K562 (cell line): ENCODE data around the gene COX18. TPM values are rescaled to one million over a fixed set of nuclear protein-coding genes. Genes with fewer than 3 reads are reported as not detected.

Source experiments
- BRD4 ChIP-seq: fragments of 200-600 bp; sonication (generic); IDR thresholded peaks from 2 replicates; pipeline ENCODE4 v1.6.1; 2017; ENCODE audit warnings: inconsistent platforms
- BRF2 ChIP-seq: IDR thresholded peaks from 3 replicates; pipeline ENCODE4 v1.6.1; 2011; ENCODE audit warnings: borderline replicate concordance, mild to moderate bottlenecking; ENCODE audit not compliant: insufficient read length, insufficient read depth
- DDX20 ChIP-seq: fragments of 450-650 bp; IDR thresholded peaks from 2 replicates; pipeline ENCODE4 v1.6.1; 2016; ENCODE audit warnings: missing genetic modification characterization, low read depth, mild to moderate bottlenecking, missing compliant biosample characterization, moderate library complexity
- FOSL1 ChIP-seq: fragments of 200-800 bp; sonication (Bioruptor generic); conservative IDR thresholded peaks from 2 replicates; pipeline ENCODE4 v1.6.1; 2016; ENCODE audit warnings: missing genetic modification characterization, missing compliant biosample characterization
- FOXM1 ChIP-seq, 2 experiments: fragments of 450-650 bp in 1 of 2; sonication (generic) in 1 of 2; formaldehyde crosslinking in 1 of 2; IDR thresholded peaks; 2 replicates each; pipeline versions ENCODE4 v1.6.1 to v1.9.0; 2017 to 2022; ENCODE audit warnings: low read depth in 2 of 2, mild to moderate bottlenecking in 2 of 2, missing genetic modification reagents in 1 of 2, moderate library complexity in 1 of 2
- FUS ChIP-seq: fragments of 200-400 bp; formaldehyde crosslinking; optimal IDR thresholded peaks from 2 replicates; pipeline ENCODE3; 2017; ENCODE audit warnings: low read depth, low read length
- KLF10 ChIP-seq: fragments of 250-450 bp; sonication (Bioruptor Pico); IDR thresholded peaks from 2 replicates; pipeline ENCODE4 v1.6.1; 2021; ENCODE audit warnings: matching md5 sums
- KLF16 ChIP-seq: IDR thresholded peaks from 2 replicates; pipeline ENCODE4 v1.6.1; 2016; ENCODE audit warnings: antibody characterized with exemption
- MAX ChIP-seq: sonication (generic); formaldehyde crosslinking; IDR thresholded peaks from 2 replicates; pipeline ENCODE4 v1.9.0; 2022; ENCODE audit warnings: mild to moderate bottlenecking, missing genetic modification reagents
- NFIX ChIP-seq: fragments of 250-450 bp; sonication (Bioruptor Pico); IDR thresholded peaks from 2 replicates; pipeline ENCODE4 v1.4.0; 2020; ENCODE audit warnings: low read depth, mild to moderate bottlenecking, moderate library complexity
- POLR2AphosphoS2 ChIP-seq: IDR thresholded peaks from 2 replicates; pipeline ENCODE4 v1.6.1; 2012; ENCODE audit warnings: low read length, improper control_type of control experiment
- PTBP1 ChIP-seq: fragments of 200-400 bp; formaldehyde crosslinking; IDR thresholded peaks from 2 replicates; pipeline ENCODE4 v1.6.1; 2017; ENCODE audit warnings: low read depth, low read length
- RCOR1 ChIP-seq, 2 experiments: IDR thresholded peaks; 2 replicates each; pipeline ENCODE4 v1.6.1; 2012; ENCODE audit warnings: low read depth in 2 of 2, low read length in 2 of 2, borderline replicate concordance in 1 of 2, improper control_type of control experiment in 1 of 2
- SAP30 ChIP-seq: fragments of 200-600 bp; sonication (generic); IDR thresholded peaks from 2 replicates; pipeline ENCODE4 v1.6.1; 2012; ENCODE audit warnings: borderline replicate concordance, low read depth, mild to moderate bottlenecking, moderate library complexity, low read length, control low read depth, inconsistent platforms; ENCODE audit not compliant: insufficient read depth, poor library complexity, severe bottlenecking
- SIRT6 ChIP-seq: IDR thresholded peaks from one replicate; pipeline ENCODE4 v1.6.1; 2012; ENCODE audit warnings: low read depth, mild to moderate bottlenecking, control low read depth, inconsistent platforms, low read length, moderate library complexity
- SMARCA5 ChIP-seq: fragments of 450-650 bp; IDR thresholded peaks from 2 replicates; pipeline ENCODE4 v1.6.1; 2016
- TAF15 ChIP-seq: fragments of 200-400 bp; formaldehyde crosslinking; IDR thresholded peaks from 2 replicates; pipeline ENCODE4 v1.6.1; 2017; ENCODE audit warnings: mild to moderate bottlenecking, low read depth, low read length, moderate library complexity
- TEAD2 ChIP-seq: fragments of 450-650 bp; IDR thresholded peaks from 2 replicates; pipeline ENCODE4 v1.6.1; 2016; ENCODE audit warnings: missing genetic modification characterization, control low read depth, missing compliant biosample characterization
- USF2 ChIP-seq: sonication (generic); formaldehyde crosslinking; IDR thresholded peaks from 2 replicates; pipeline ENCODE4 v1.5.0; 2020; ENCODE audit warnings: missing genetic modification reagents
- ZBTB9 ChIP-seq: fragments of 450-650 bp; formaldehyde crosslinking; IDR thresholded peaks from 2 replicates; pipeline ENCODE4 v1.4.0; 2020; ENCODE audit warnings: mild to moderate bottlenecking, moderate library complexity
- ZFPM2 ChIP-seq: fragments of 250-450 bp; sonication (Bioruptor Pico); IDR thresholded peaks from 2 replicates; pipeline ENCODE4 v1.5.1; 2022; ENCODE audit warnings: mild to moderate bottlenecking
- ZNF41 ChIP-seq: fragments of 250-450 bp; sonication (Bioruptor Pico); conservative IDR thresholded peaks from 2 replicates; pipeline ENCODE4 v1.4.0; 2020; ENCODE audit warnings: mild to moderate bottlenecking
- ZNF639 ChIP-seq, 2 experiments: fragments of 200-800 bp in 1 of 2; sonication (Bioruptor generic) in 1 of 2; sonication (generic) in 1 of 2; formaldehyde crosslinking in 1 of 2; IDR thresholded peaks in 1 of 2; conservative IDR thresholded peaks in 1 of 2; 2 replicates each; pipeline versions ENCODE4 v1.5.0 to v1.6.1; 2016 to 2020; ENCODE audit warnings: missing compliant biosample characterization in 1 of 2, missing genetic modification characterization in 1 of 2, missing genetic modification reagents in 1 of 2
- polyA plus RNA-seq, 8 experiments: library from polyadenylated mRNA; depleted of rRNA in 4 of 8; stranded (reverse) in 5 of 8; unstranded in 3 of 8; fragments of >200 nt; fragmentation: Nextera tagmentation in 2 of 8; fragmentation: Illumina TruSeq in 1 of 8; extraction: Ambion mirVana in 2 of 8; extraction: Trizol in 1 of 8; gene quantifications; 2 replicates each; pipeline versions ENCODE4 v1.2.1 to v1.2.3, GENCODE V29; 2011 to 2014; ENCODE audit warnings: inconsistent platforms in 1 of 8, missing spikeins in 1 of 8
- total RNA-seq, 7 experiments: library from RNA; depleted of rRNA in 6 of 7; stranded (reverse); fragments of >200 nt in 6 of 7; fragmentation: Illumina TruSeq in 2 of 7; extraction: Trizol in 2 of 7; gene quantifications; 2 replicates each; pipeline versions ENCODE4 v1.2.1 to v1.2.3, GENCODE V29; 2011 to 2021; ENCODE audit warnings: low replicate concordance in 1 of 7

Gene COX18
- total and polyA plus RNA-seq, 9 of the 15 experiments (the other 6 are each of a cell fraction or from before 2014, with no cell fraction given): 7.0 to 21.3 (median 14.7) TPM

- TF ChIP-seq BRD4 (no peak; the same call in 1 of the 2 replicates), ZNF639 (CRISPR knock-in tag; conservative IDR thresholded peaks at IDR 0.05 in 1 of 2, IDR thresholded peaks at IDR 0.05 in 1 of 2) (no peak; a peak in 2 of 4 replicates), FUS (peak; percentile 82), FOXM1 (IDR thresholded peaks at IDR 0.05; ENCODE audit: low read depth) (0 out of 2 replicates have a peak, but pooled peaks have one; percentile 42), FOXM1 (CRISPR knock-in tag; IDR thresholded peaks at IDR 0.05; ENCODE audit: low read depth) (peak; percentile 95), TEAD2 (tag) (no peak), ZFPM2 (CRISPR knock-in tag) (0 out of 2 replicates have a peak, but pooled peaks have one; percentile 35), SIRT6 (no peak), POLR2AphosphoS2 (peak; percentile 92), KLF10 (CRISPR knock-in tag) (no peak), KLF16 (no peak), DDX20 (tag) (no peak), PTBP1 (no peak), SMARCA5 (no peak), MAX (CRISPR knock-in tag) (peak; percentile 92), SAP30 (peak; percentile 86), TAF15 (no peak), USF2 (CRISPR knock-in tag) (no peak), FOSL1 (no peak; the same call in 1 of the 2 replicates), BRF2 (no peak), NFIX (no peak), RCOR1 (IDR thresholded peaks at IDR 0.05; ENCODE audit: borderline replicate concordance in 1 of 2, low read depth in 2 of 2, low read length in 2 of 2) (0 out of 4 replicates have a peak, but pooled peaks of 1 of the 2 experiments have one; percentile 14), ZNF41 (CRISPR knock-in tag) (no peak), ZBTB9 (peak; percentile 88; the same call in 1 of the 2 replicates)
These were observed at the start of gene COX18 (continued) for GRCh38 chr4:73069338-73070073.
